Tibial artery (tissue), 4 donors: Measurements from ENCODE around the gene CALML6.

Source experiments
- DNase-seq, 2 donors: peaks; one replicate each; pipeline ENCODE4 v3.0.0-alpha.2; 2019
- H3K27ac ChIP-seq, 2 donors: fragments of 200-600 bp; sonication (generic) in 1 of 2; 1 replicate in 1 of 2; 2 replicates in 1 of 2; pipeline ENCODE4 v1.5.1; 2018 to 2019; ENCODE audit warnings: mild to moderate bottlenecking in 1 of 2
- H3K27me3 ChIP-seq, 2 donors: fragments of 200-600 bp; sonication (generic) in 1 of 2; one replicate each; pipeline versions ENCODE4 v1.5.1 to v1.6.0; 2016 to 2019
- H3K36me3 ChIP-seq, 3 donors: fragments of 200-600 bp; sonication (generic) in 2 of 3; one replicate each; pipeline ENCODE4 v1.5.1; 2016 to 2019; ENCODE audit warnings: mild to moderate bottlenecking in 2 of 3
- H3K4me1 ChIP-seq, 4 donors: fragments of 200-600 bp; sonication (generic) in 2 of 4; 1 replicate in 3 of 4; 2 replicates in 1 of 4; pipeline ENCODE4 v1.5.1; 2016 to 2019
- H3K4me3 ChIP-seq, 2 donors: fragments of 200-600 bp; sonication (generic) in 1 of 2; 1 replicate in 1 of 2; 2 replicates in 1 of 2; pipeline ENCODE4 v1.5.1; 2018 to 2019; ENCODE audit warnings: mild to moderate bottlenecking in 2 of 2
- H3K9me3 ChIP-seq, 3 donors: fragments of 200-600 bp; sonication (generic) in 1 of 3; one replicate each; pipeline ENCODE4 v1.5.1; 2016 to 2019
- intact Hi-C: fragments of 100-400 bp; cut with DNase I; formaldehyde crosslinking; loops from one replicate; pipeline ENCODE4 v1.15.0; 2023; ENCODE audit warnings: low total_unique reads
- TF ChIP-seq, protein P1 (sequence below), 2 experiments: fragments of 200-600 bp in 1 of 2; fragments of 450-650 bp in 1 of 2; IDR thresholded peaks; one replicate each; pipeline ENCODE4 v1.5.1; 2017 to 2019; ENCODE audit warnings: antibody characterized with exemption in 2 of 2, mild to moderate bottlenecking in 1 of 2, moderate library complexity in 1 of 2

Gene CALML6

DNA sequence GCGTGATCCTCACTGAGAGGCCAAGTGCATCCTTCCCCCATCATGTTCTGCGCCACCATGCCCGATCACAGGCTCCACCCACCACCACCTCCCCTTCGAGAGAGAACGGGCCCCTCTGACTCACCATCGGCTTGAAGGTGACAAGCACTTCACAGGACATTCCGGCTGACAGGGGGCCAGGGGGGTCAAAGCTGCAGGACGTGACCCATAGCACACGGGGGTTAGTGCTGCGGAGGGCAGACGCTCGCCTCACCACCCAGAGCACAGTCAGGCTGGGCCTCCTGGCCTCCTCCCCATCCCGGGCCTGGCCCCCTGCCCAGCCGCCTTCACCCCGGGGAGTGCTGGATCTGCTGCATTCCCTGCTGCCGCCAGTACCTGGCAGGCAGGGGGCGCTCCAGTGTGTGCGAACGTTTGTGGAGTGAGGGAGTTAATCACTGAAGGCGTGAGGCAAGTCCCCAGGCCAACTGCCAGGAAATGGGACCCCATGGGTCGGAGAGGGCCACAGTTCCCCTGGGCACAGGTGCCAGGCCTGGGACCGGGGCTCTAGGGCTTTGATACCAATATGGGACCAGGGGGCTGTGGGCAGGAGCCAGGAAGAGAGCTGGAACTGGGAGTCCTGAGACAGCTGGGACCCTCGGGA, 44.9 kb downstream of the CALML6 start:
- peaks cover 0 to 12% (median 8%) of the 10 kb centered on the region in 4 donors for H3K4me1 ChIP-seq
- H3K27ac ChIP-seq, result no peak overlapping the region
- TF ChIP-seq, protein P1, sequence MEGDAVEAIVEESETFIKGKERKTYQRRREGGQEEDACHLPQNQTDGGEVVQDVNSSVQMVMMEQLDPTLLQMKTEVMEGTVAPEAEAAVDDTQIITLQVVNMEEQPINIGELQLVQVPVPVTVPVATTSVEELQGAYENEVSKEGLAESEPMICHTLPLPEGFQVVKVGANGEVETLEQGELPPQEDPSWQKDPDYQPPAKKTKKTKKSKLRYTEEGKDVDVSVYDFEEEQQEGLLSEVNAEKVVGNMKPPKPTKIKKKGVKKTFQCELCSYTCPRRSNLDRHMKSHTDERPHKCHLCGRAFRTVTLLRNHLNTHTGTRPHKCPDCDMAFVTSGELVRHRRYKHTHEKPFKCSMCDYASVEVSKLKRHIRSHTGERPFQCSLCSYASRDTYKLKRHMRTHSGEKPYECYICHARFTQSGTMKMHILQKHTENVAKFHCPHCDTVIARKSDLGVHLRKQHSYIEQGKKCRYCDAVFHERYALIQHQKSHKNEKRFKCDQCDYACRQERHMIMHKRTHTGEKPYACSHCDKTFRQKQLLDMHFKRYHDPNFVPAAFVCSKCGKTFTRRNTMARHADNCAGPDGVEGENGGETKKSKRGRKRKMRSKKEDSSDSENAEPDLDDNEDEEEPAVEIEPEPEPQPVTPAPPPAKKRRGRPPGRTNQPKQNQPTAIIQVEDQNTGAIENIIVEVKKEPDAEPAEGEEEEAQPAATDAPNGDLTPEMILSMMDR (IDR thresholded peaks at IDR 0.05), result peak; percentile 33 to 44
- H3K36me3 ChIP-seq, result no peaks in the 10 kb centered on the region
- H3K27me3 ChIP-seq, result peaks cover 0 to 94% of the 10 kb centered on the region in 2 donors
- intact Hi-C loops, result loop anchor here (5.0 kb wide), 1 partner anchor 82 kb away; no protein-coding TSS in a partner anchor
- no peak overlapping the region for H3K4me3 ChIP-seq
- H3K9me3 ChIP-seq, result no peaks in the 10 kb centered on the region
- DNase-seq, result peak; percentile 49 to 76

DNA sequence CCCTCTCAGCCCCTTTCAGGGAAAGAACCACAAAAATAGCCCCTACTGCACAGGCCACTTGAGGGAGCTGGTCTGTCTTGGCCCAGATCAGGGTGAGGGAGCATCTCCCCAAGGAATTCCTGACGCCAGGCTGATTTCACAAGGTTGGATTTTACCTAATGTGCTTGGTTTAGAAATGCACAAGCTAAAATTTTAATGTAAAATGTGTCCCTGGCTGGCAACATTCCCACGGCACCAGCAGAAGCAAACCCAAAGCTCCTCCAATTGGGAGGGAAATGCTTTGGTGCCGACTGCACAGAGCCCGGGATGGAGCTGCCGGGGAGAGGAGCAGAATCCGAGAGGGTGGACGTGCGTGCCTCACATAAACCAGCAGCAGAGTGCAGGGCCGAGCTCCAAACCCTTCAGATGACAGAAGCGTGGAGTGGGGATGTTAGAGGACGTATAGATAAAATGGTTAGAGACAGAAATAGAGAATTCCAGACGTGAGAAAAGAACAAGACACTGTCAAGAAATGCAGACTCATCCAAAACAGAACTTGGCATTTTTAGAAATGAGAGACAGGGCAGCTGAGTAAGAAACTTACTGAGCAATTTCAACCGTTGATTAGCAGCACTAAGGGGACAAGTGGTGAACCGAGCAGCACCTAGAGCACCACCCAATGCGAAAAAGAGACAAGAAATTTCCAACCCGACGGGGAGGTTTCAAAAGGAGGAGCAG, 45.6 kb downstream of the CALML6 start:
- H3K27me3 ChIP-seq, result peaks cover 0 to 94% of the 10 kb centered on the region in 2 donors
- intact Hi-C loops, result no loop called here

DNA sequence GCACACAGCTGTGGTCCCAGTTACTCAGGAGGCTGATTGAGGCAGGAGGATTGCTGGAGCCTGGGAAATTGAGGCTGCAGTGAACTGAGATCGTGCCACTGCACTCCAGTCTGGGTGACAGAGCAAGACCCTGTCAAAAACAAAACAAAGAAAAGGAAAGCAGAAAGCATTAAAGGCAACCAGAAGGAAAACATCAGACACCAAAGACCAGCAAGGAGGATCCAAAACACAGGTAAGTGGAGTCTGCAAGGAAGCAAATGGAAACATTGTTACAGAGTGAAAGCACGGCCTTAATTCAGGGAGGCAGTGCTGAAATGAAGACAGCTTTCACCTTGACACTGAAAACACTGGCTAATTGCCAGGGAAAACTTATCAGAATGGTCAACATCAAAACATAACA, 47.7 kb downstream of the CALML6 start:
- TF ChIP-seq, protein P1 (IDR thresholded peaks at IDR 0.05), result no peak
- intact Hi-C loops, result no loop called here

More for the DNA sequence above, 45.6 kb downstream of the CALML6 start:
- Histone ChIP-seq H3K36me3 (no peaks in the 10 kb centered on the region), H3K4me1 (peaks cover 0 to 12% (median 8%) of the 10 kb centered on the region in 4 donors), H3K27ac (no peak overlapping the region), H3K9me3 (no peaks in the 10 kb centered on the region), H3K4me3 (no peak overlapping the region)
- no peak for DNase-seq
- TF ChIP-seq, protein P1 (IDR thresholded peaks at IDR 0.05), result no peak

DNA sequence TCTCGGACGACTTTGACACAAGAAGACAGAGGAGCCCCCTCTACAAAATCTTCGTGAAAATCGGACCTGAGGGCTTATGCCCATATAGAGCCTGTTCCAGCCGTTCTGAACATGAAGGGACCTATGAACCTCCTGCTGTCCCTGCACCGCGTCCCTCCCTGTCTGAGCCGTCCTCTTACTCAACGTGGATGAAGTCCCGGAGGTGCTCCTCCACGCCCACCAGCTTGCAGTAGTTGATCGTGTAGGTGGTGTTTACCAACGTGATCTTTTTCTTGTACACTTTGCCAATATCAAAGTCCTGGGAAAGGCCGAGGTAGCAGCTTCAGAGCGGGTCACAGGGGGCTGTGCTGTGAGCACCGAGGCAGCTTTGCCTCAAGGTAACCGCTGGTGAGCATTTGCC, 48.5 kb downstream of the CALML6 start:
- Histone ChIP-seq H3K9me3 (no peaks in the 10 kb centered on the region), H3K4me1 (peaks cover 0 to 12% (median 8%) of the 10 kb centered on the region in 4 donors), H3K36me3 (no peaks in the 10 kb centered on the region), H3K27me3 (peaks cover 0 to 95% of the 10 kb centered on the region in 2 donors), H3K27ac (no peak overlapping the region), H3K4me3 (no peak overlapping the region)
- intact Hi-C loops, result no loop called here
- DNase-seq, result no peak
- TF ChIP-seq, protein P1 (IDR thresholded peaks at IDR 0.05), result no peak

More for the DNA sequence above, 47.7 kb downstream of the CALML6 start:
- DNase-seq, result no peak
- Histone ChIP-seq H3K4me3 (no peak overlapping the region), H3K27ac (no peak overlapping the region), H3K4me1 (peaks cover 0 to 12% (median 8%) of the 10 kb centered on the region in 4 donors), H3K9me3 (no peaks in the 10 kb centered on the region), H3K27me3 (peaks cover 0 to 95% of the 10 kb centered on the region in 2 donors), H3K36me3 (no peaks in the 10 kb centered on the region)

DNA sequence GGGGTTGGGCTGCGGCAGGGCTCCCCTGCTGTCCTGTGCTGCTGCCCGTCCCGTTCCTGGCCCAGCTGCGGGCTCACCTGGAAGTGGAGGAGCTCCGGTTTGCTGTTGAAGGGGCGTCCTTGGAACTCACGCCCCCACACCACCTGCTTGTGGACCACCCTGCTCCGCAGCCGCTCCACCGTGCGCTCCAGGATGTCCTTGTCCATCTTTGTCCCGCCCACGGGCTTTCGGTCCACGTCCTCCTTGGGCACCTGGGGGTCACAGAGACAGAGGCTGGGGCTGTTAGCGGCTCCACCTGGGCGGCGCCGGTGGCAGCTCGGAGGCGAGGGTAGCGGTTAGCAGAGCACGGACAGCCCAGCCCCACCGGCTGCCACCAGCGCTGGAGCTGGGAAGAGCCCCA, 49.8 kb downstream of the CALML6 start:
- Histone ChIP-seq H3K27me3 (peaks cover 0 to 91% of the 10 kb centered on the region in 2 donors), H3K4me1 (peaks cover 0 to 7% (median 6%) of the 10 kb centered on the region in 4 donors), H3K4me3 (no peak overlapping the region), H3K27ac (no peak overlapping the region), H3K9me3 (no peaks in the 10 kb centered on the region), H3K36me3 (no peaks in the 10 kb centered on the region)
- intact Hi-C loops, result no loop called here
- TF ChIP-seq, protein P1 (IDR thresholded peaks at IDR 0.05), result no peak
- no peak for DNase-seq
